SK-N-SH treated with all-trans-retinoic acid at 6 μM for 48 hours (cell line): ENCODE measurements around the gene PYDC2.

ENCODE experiments used
- ATAC-seq: fragments of 200-7000 bp; cut with Tn5 transposase; 3 replicates; pipeline ENCODE4 v1.9.1; 2020; ENCODE audit warnings: mild to moderate bottlenecking, moderate library complexity
- ARNTL ChIP-seq: fragments of 450-650 bp; formaldehyde crosslinking; IDR thresholded peaks from 2 replicates; pipeline ENCODE4 v1.5.0; 2020; ENCODE audit warnings: low read depth, mild to moderate bottlenecking, moderate library complexity, borderline replicate concordance
- BACH2 ChIP-seq: fragments of 250-450 bp; sonication (Bioruptor Pico); IDR thresholded peaks from 2 replicates; pipeline ENCODE4 v1.9.0; 2021; ENCODE audit warnings: mild to moderate bottlenecking, borderline replicate concordance
- CREB5 ChIP-seq: fragments of 250-450 bp; sonication (Bioruptor Pico); IDR thresholded peaks from 2 replicates; pipeline ENCODE4 v1.5.1; 2020; ENCODE audit warnings: low read depth, mild to moderate bottlenecking, moderate library complexity
- CSDC2 ChIP-seq: fragments of 250-450 bp; sonication (Bioruptor Pico); IDR thresholded peaks from 2 replicates; pipeline ENCODE4 v1.5.0; 2020; ENCODE audit warnings: mild to moderate bottlenecking, moderate library complexity
- CSRNP3 ChIP-seq: fragments of 250-450 bp; sonication (Bioruptor Pico); IDR thresholded peaks from 2 replicates; pipeline ENCODE4 v1.5.1; 2021; ENCODE audit warnings: mild to moderate bottlenecking, moderate library complexity
- ESRRG ChIP-seq: fragments of 250-450 bp; sonication (Bioruptor Pico); IDR thresholded peaks from 2 replicates; pipeline ENCODE4 v1.6.1; 2021; ENCODE audit warnings: mild to moderate bottlenecking
- GLIS3 ChIP-seq: fragments of 250-450 bp; sonication (Bioruptor Pico); IDR thresholded peaks from 2 replicates; pipeline ENCODE4 v1.5.0; 2020; ENCODE audit warnings: mild to moderate bottlenecking, moderate library complexity
- ISL1 ChIP-seq: fragments of 250-450 bp; sonication (Bioruptor Pico); IDR thresholded peaks from 2 replicates; pipeline ENCODE4 v2.1.2; 2022; ENCODE audit warnings: mild to moderate bottlenecking, moderate library complexity
- OSR1 ChIP-seq: fragments of 250-450 bp; sonication (Bioruptor Pico); IDR thresholded peaks from 2 replicates; pipeline ENCODE4 v1.8.0; 2022; ENCODE audit warnings: moderate library complexity, mild to moderate bottlenecking, inconsistent platforms
- PATZ1 ChIP-seq: fragments of 250-450 bp; sonication (Bioruptor Pico); IDR thresholded peaks from 2 replicates; pipeline ENCODE4 v1.8.0; 2020; ENCODE audit warnings: mild to moderate bottlenecking, moderate library complexity, borderline replicate concordance
- POU6F1 ChIP-seq: fragments of 250-450 bp; sonication (Bioruptor Pico); IDR thresholded peaks from 2 replicates; pipeline ENCODE4 v1.8.0; 2021; ENCODE audit warnings: low read depth, mild to moderate bottlenecking, moderate library complexity, borderline replicate concordance
- PPARA ChIP-seq: fragments of 250-450 bp; sonication (Bioruptor Pico); IDR thresholded peaks from 2 replicates; pipeline ENCODE4 v1.5.0; 2020; ENCODE audit warnings: mild to moderate bottlenecking, borderline replicate concordance
- RARB ChIP-seq: fragments of 250-450 bp; sonication (Bioruptor Pico); IDR thresholded peaks from 2 replicates; pipeline ENCODE4 v1.8.0; 2021; ENCODE audit warnings: mild to moderate bottlenecking, moderate library complexity
- SNAI2 ChIP-seq: fragments of 250-450 bp; sonication (Bioruptor Pico); IDR thresholded peaks from 2 replicates; pipeline ENCODE4 v1.5.0; 2020; ENCODE audit warnings: mild to moderate bottlenecking, moderate library complexity
- TCF4 ChIP-seq: fragments of 250-450 bp; sonication (Bioruptor Pico); IDR thresholded peaks from 2 replicates; pipeline ENCODE4 v1.8.0; 2021; ENCODE audit warnings: mild to moderate bottlenecking, moderate library complexity, borderline replicate concordance
- TOX ChIP-seq: fragments of 250-450 bp; sonication (Bioruptor Pico); IDR thresholded peaks from 2 replicates; pipeline ENCODE4 v1.8.0; 2021; ENCODE audit warnings: mild to moderate bottlenecking, moderate library complexity, borderline replicate concordance
- TSHZ2 ChIP-seq: fragments of 250-450 bp; sonication (Bioruptor Pico); IDR thresholded peaks from 2 replicates; pipeline ENCODE4 v1.5.0; 2020; ENCODE audit warnings: mild to moderate bottlenecking, moderate library complexity
- ZC3H10 ChIP-seq: fragments of 250-450 bp; sonication (Bioruptor Pico); IDR thresholded peaks from 2 replicates; pipeline ENCODE4 v1.5.1; 2021; ENCODE audit warnings: mild to moderate bottlenecking, moderate library complexity
- ZFP3 ChIP-seq: fragments of 250-450 bp; sonication (Bioruptor Pico); IDR thresholded peaks from 2 replicates; pipeline ENCODE4 v1.5.0; 2020; ENCODE audit warnings: mild to moderate bottlenecking, moderate library complexity
- ZNF565 ChIP-seq: fragments of 450-650 bp; formaldehyde crosslinking; conservative IDR thresholded peaks from 2 replicates; pipeline ENCODE4 v1.5.0; 2020; ENCODE audit warnings: low read depth, mild to moderate bottlenecking, moderate library complexity
- ZNF70 ChIP-seq: fragments of 450-650 bp; formaldehyde crosslinking; IDR thresholded peaks from 2 replicates; pipeline ENCODE4 v1.5.0; 2020; ENCODE audit warnings: mild to moderate bottlenecking, moderate library complexity
- ZNF8 ChIP-seq: fragments of 450-650 bp; formaldehyde crosslinking; IDR thresholded peaks from 2 replicates; pipeline ENCODE4 v1.5.0; 2020; ENCODE audit warnings: mild to moderate bottlenecking, moderate library complexity

PYDC2 gene

GRCh38 chr3:191455257-191455952, 5.6 kb upstream of the PYDC2 start (continued):
- TF ChIP-seq POU6F1: no peak
- no peak for TF ChIP-seq ZFP3 (CRISPR knock-in tag)
- no peak for TF ChIP-seq PATZ1
- TF ChIP-seq ISL1 (CRISPR knock-in tag): no peak
- no peak for TF ChIP-seq GLIS3 (CRISPR knock-in tag)
- TF ChIP-seq ZC3H10: no peak
- no peak for TF ChIP-seq TCF4 (CRISPR knock-in tag)
- TF ChIP-seq OSR1 (CRISPR knock-in tag): no peak
- no peak for TF ChIP-seq BACH2 (CRISPR knock-in tag)
- TF ChIP-seq TOX: no peak
- TF ChIP-seq PPARA (CRISPR knock-in tag): no peak
- no peak for TF ChIP-seq SNAI2 (CRISPR knock-in tag)
- no peak for TF ChIP-seq ARNTL (CRISPR knock-in tag)
- no peak for TF ChIP-seq CREB5

- TF ChIP-seq RARB (CRISPR knock-in tag) (no peak), CREB5 (no peak), ISL1 (CRISPR knock-in tag) (no peak), TOX (no peak), ZC3H10 (no peak), ZNF8 (CRISPR knock-in tag) (no peak), ZFP3 (CRISPR knock-in tag) (no peak), ZNF70 (no peak), ZNF565 (CRISPR knock-in tag) (no peak), TSHZ2 (no peak), BACH2 (CRISPR knock-in tag) (no peak), GLIS3 (CRISPR knock-in tag) (no peak), OSR1 (CRISPR knock-in tag) (no peak), CSRNP3 (CRISPR knock-in tag) (no peak), PPARA (CRISPR knock-in tag) (no peak), CSDC2 (CRISPR knock-in tag) (no peak), PATZ1 (no peak), ESRRG (no peak)
- ATAC-seq: no peak
Measured at GRCh38 chr3:191460360-191460759, 603 bp upstream of the PYDC2 start.
